Upper lobe of left lung (tissue), 6 donors: Measurements from ENCODE around the gene RAD21L1. TPM values are rescaled to one million over a fixed set of nuclear protein-coding genes. Genes with fewer than 3 reads are reported as not detected.

ENCODE experiments used
- ATAC-seq, 2 donors: fragments of 200-7000 bp; cut with Tn5 transposase; one replicate each; pipeline ENCODE4 v1.9.1; 2022; ENCODE audit warnings: mild to moderate bottlenecking in 2 of 2, moderate library complexity in 2 of 2; ENCODE audit not compliant: low FRiP score in 2 of 2
- DNase-seq, 2 donors: peaks; one replicate each; pipeline ENCODE4 v3.0.0-alpha.2; 2019 to 2020
- H3K27ac ChIP-seq, 4 donors: fragments of 200-600 bp; sonication (generic); one replicate each; pipeline ENCODE4 v1.5.1; 2016 to 2019
- H3K27me3 ChIP-seq, 4 donors: fragments of 200-600 bp; sonication (generic); one replicate each; pipeline ENCODE4 v1.5.1; 2017 to 2019
- H3K36me3 ChIP-seq, 4 donors: fragments of 200-600 bp; sonication (generic); one replicate each; pipeline ENCODE4 v1.5.1; 2016 to 2019
- H3K4me1 ChIP-seq, 4 donors: fragments of 200-600 bp; sonication (generic); one replicate each; pipeline ENCODE4 v1.5.1; 2018 to 2019
- H3K4me3 ChIP-seq, 4 donors: fragments of 200-600 bp; sonication (generic); one replicate each; pipeline ENCODE4 v1.5.1; 2017 to 2019; ENCODE audit warnings: mild to moderate bottlenecking in 2 of 4, moderate library complexity in 1 of 4
- H3K9me3 ChIP-seq, 4 donors: fragments of 200-600 bp; sonication (generic); one replicate each; pipeline ENCODE4 v1.5.1; 2018 to 2019
- CTCF ChIP-seq, 6 experiments: fragments of 450-650 bp in 4 of 6; fragments of 200-600 bp in 2 of 6; sonication (generic) in 2 of 6; IDR thresholded peaks; one replicate each; pipeline ENCODE4 v1.5.1; 2016 to 2019; ENCODE audit warnings: antibody characterized with exemption in 6 of 6
- EP300 ChIP-seq, 4 donors: sonication (generic); formaldehyde crosslinking; IDR thresholded peaks; one replicate each; pipeline ENCODE4 v1.5.1; 2017; ENCODE audit warnings: antibody characterized with exemption in 4 of 4, control low read depth in 2 of 4
- POLR2A ChIP-seq, 4 donors: fragments of 450-650 bp; IDR thresholded peaks; one replicate each; pipeline ENCODE4 v1.5.1; 2016 to 2017; ENCODE audit warnings: antibody characterized with exemption in 4 of 4, mild to moderate bottlenecking in 2 of 4
- POLR2AphosphoS5 ChIP-seq, 2 donors: sonication (generic); formaldehyde crosslinking; IDR thresholded peaks; one replicate each; pipeline ENCODE4 v1.5.1; 2017; ENCODE audit warnings: antibody characterized with exemption in 2 of 2
- WGBS, 2 donors: methylation state at CpG; one replicate each; pipeline ENCODE4 v1.1.5; 2017 to 2018; 5-methylcytosine and 5-hydroxymethylcytosine counted together
- total RNA-seq, 6 donors: library from RNA; depleted of rRNA in 4 of 6; stranded (reverse); fragments of >200 nt in 4 of 6; gene quantifications; one replicate each; pipeline versions ENCODE4 v1.1.0 to v1.2.1, GENCODE V29; 2016 to 2021
- donor health status: DM: no; HTN: no; CAD: no; lungs with moderate emphysema.
- donor health status: DM: no; HTN: yes; CAD: no; lungs with severe emphysema.

The RAD21L1 gene
- total RNA-seq, 6 donors from 2014 or later: not detected

- no peak for DNase-seq
- Histone ChIP-seq H3K36me3 (no peaks in the 10 kb centered on the region), H3K27ac (no peak overlapping the region), H3K9me3 (no peaks in the 10 kb centered on the region), H3K27me3 (no peaks in the 10 kb centered on the region), H3K4me1 (no peaks in the 10 kb centered on the region), H3K4me3 (no peak overlapping the region)
- WGBS, 2 donors: 69 to 79% methylated on average over 3 of the region's 3 CpGs
- no peak for ATAC-seq
- TF ChIP-seq EP300 (IDR thresholded peaks at IDR 0.05) (no peak), CTCF (IDR thresholded peaks at IDR 0.05) (no peak), POLR2AphosphoS5 (IDR thresholded peaks at IDR 0.05) (no peak), POLR2A (IDR thresholded peaks at IDR 0.05) (no peak)
Measured at GRCh38 chr20:1252416-1252815, 26.6 kb downstream of the RAD21L1 start.

GRCh38 chr20:1254254-1254653 lies 28.4 kb downstream of the RAD21L1 start:
- Histone ChIP-seq H3K36me3 (no peaks in the 10 kb centered on the region), H3K27ac (no peak overlapping the region), H3K9me3 (no peaks in the 10 kb centered on the region), H3K4me1 (no peaks in the 10 kb centered on the region), H3K4me3 (no peak overlapping the region), H3K27me3 (no peaks in the 10 kb centered on the region)
- TF ChIP-seq CTCF (IDR thresholded peaks at IDR 0.05) (no peak), POLR2A (IDR thresholded peaks at IDR 0.05) (no peak), EP300 (IDR thresholded peaks at IDR 0.05) (no peak), POLR2AphosphoS5 (IDR thresholded peaks at IDR 0.05) (no peak)
- DNase-seq (no peak), ATAC-seq (no peak)
- WGBS, 2 donors: 62 to 68% methylated on average over 2 of the region's 2 CpGs

GRCh38 chr20:1255675-1256074 lies 29.8 kb downstream of the RAD21L1 start:
- TF ChIP-seq POLR2AphosphoS5 (IDR thresholded peaks at IDR 0.05): no peak
- TF ChIP-seq EP300 (IDR thresholded peaks at IDR 0.05): no peak
- TF ChIP-seq POLR2A (IDR thresholded peaks at IDR 0.05): no peak
- TF ChIP-seq CTCF (IDR thresholded peaks at IDR 0.05): no peak
- Histone ChIP-seq H3K36me3 (no peaks in the 10 kb centered on the region), H3K27me3 (no peaks in the 10 kb centered on the region), H3K27ac (no peak overlapping the region), H3K4me3 (no peak overlapping the region), H3K9me3 (no peaks in the 10 kb centered on the region), H3K4me1 (no peaks in the 10 kb centered on the region)
- DNase-seq: no peak
- ATAC-seq: no peak
- 52 to 62% methylated on average over 2 of the region's 2 CpGs for WGBS, 2 donors

DNA sequence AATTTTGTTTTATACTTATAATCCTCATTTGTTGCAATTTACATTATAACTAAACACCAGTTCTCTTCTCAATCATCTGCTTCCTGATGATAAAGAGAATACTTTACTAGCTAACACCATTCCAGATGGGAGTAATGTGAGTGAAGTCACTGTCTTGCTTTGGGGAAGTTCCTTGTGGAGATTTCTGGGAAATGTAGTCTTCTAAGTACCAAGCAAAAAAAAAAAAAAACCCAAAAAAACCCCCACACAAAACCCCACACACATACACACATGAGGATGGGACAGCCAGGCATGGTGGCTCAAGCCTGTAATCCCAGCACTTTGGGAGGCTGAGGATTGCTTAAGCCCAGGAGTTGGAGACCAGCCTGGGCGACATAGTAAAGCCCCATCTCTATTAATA lies 38.0 kb downstream of the RAD21L1 start:
- H3K27me3 ChIP-seq: no peaks in the 10 kb centered on the region
- 87% methylated on average over 1 of the region's 1 CpG for WGBS, 2 donors
- H3K27ac ChIP-seq: no peak overlapping the region
- no peak for DNase-seq
- no peaks in the 10 kb centered on the region for H3K9me3 ChIP-seq
- no peak overlapping the region for H3K4me3 ChIP-seq
- TF ChIP-seq EP300 (IDR thresholded peaks at IDR 0.05) (no peak), CTCF (IDR thresholded peaks at IDR 0.05) (no peak), POLR2AphosphoS5 (IDR thresholded peaks at IDR 0.05) (no peak), POLR2A (IDR thresholded peaks at IDR 0.05) (no peak)
- H3K36me3 ChIP-seq: no peaks in the 10 kb centered on the region
- ATAC-seq: no peak
- peaks cover 12 to 33% (median 14%) of the 10 kb centered on the region in 4 donors for H3K4me1 ChIP-seq

GRCh38 chr20:1264727-1265126 lies 38.9 kb downstream of the RAD21L1 start:
- H3K4me1 ChIP-seq: peaks cover 12 to 33% (median 14%) of the 10 kb centered on the region in 4 donors
- H3K4me3 ChIP-seq: no peak overlapping the region
- H3K36me3 ChIP-seq: no peaks in the 10 kb centered on the region
- H3K27ac ChIP-seq: no peak overlapping the region
- no peaks in the 10 kb centered on the region for H3K9me3 ChIP-seq
- no peaks in the 10 kb centered on the region for H3K27me3 ChIP-seq
- ATAC-seq (no peak), DNase-seq (peak in 1 of 2 donors; percentile 47)
- WGBS, 2 donors: 49 to 68% methylated on average over 2 of the region's 2 CpGs
- TF ChIP-seq CTCF (IDR thresholded peaks at IDR 0.05): no peak
- TF ChIP-seq POLR2A (IDR thresholded peaks at IDR 0.05): no peak
- peak in 1 of 4 donors; percentile 52 for TF ChIP-seq EP300 (IDR thresholded peaks at IDR 0.05)
